Ecto neural progenitor cell (in vitro differentiated cells): Measurements from ENCODE around the gene MPC1L.

Experiments
- DNase-seq: peaks from one replicate; pipeline ENCODE4 v3.0.0-alpha.2; 2018; ENCODE audit warnings: low spot score

Gene MPC1L

DNA sequence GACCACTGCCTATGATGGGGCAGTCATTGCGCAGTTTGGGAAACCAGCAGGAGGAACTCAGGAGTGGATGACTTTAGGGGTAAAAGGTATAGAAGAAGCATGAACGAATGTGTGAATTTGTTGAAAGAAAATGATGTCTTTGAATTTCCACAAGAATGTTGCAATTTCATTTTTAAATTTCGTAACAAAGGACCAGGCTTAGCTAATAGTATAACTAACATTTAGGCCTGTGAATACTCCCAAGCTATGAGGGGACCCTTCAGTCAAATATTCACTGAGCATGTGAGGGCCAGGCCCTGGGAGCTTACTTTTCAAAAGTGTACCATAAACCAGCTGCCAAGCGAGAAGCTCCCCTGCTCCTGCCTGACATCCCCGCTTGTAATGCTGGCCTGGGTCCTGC lies 5.3 kb downstream of the MPC1L start:
- no peak for DNase-seq

DNA sequence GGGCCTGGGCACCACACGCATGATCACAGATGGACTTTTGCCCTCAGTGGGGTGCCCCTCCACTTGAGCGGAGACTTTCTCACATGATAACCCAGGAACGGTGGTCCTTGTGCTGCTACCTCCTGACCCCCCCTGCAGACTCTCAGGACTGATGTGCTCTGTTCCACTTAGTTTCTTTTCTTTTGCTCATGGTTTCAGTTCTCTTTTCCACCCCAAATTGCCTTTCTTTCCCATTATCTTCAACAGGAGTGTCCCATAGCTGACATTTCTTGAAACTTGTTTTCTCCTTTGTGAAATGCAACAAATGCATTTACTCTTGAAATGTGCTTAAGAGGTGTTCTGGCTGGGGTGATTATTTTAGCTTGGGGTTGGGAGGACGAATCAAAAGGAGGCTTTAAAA lies 9.0 kb downstream of the MPC1L start:
- no peak for DNase-seq

DNA sequence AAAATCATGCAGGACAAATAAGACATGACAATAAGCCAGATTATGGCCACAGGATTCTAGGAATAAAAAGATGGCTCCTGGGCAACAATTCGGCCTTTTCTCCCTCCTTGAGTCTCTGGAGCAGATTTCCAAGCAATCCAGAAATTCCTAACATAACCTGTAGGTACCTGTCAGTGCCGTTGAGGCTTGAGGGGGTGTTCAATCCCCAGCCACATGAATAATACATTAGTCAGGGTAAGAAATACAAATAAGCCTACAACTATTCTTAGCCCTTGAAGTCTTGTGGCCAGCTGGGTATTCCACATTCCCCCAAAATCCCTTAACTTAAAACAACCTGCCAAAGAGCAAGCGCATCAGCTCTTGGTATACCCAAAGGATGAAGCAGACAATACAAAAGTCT lies 14.5 kb downstream of the MPC1L start:
- no peak for DNase-seq

DNA sequence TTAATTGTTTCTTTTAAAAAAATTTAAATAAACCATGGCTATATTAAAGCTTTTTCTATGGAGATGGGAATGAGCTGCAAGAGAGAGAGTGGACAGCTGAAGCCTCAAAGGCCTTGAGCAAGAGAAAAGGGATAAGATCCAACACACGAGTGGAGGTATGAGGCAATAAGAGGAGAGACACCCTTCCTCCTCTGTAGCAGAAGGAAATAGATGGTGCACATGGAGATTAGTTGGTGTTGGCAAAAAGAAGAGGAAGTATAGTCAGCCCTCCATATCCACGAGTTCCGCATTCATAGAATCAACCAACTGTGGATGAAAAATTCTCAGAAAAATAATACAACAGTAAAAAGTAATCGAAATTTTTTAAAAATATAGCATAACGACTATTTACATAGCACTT lies 20.9 kb downstream of the MPC1L start:
- DNase-seq, result no peak

DNA sequence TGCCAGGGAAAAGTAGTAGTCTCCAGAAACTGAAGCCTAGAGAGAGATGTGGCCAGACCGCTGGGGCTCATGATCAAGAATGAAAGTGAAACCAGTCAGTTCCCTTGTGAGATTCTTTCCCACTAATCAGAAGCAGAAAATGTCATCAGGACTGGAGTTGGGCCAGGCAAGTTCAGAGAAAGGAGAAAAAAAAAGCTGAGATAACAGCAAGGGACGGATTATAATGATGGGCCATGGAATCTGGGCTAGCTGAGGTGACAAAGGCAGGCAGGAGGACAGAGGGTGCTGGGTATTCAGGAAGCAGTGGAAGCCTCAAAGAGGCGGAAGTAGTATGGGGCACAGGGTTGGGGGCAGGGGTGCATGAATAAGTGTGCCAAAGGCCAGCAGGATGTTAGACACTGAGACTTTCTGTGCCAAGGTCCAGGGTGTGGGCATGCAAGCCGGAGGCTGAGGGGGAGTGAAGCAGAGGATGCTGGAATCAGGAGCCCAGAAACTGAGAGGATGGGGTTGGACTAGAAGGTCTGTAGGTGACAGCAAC lies 21.7 kb downstream of the MPC1L start:
- DNase-seq, result no peak

DNA sequence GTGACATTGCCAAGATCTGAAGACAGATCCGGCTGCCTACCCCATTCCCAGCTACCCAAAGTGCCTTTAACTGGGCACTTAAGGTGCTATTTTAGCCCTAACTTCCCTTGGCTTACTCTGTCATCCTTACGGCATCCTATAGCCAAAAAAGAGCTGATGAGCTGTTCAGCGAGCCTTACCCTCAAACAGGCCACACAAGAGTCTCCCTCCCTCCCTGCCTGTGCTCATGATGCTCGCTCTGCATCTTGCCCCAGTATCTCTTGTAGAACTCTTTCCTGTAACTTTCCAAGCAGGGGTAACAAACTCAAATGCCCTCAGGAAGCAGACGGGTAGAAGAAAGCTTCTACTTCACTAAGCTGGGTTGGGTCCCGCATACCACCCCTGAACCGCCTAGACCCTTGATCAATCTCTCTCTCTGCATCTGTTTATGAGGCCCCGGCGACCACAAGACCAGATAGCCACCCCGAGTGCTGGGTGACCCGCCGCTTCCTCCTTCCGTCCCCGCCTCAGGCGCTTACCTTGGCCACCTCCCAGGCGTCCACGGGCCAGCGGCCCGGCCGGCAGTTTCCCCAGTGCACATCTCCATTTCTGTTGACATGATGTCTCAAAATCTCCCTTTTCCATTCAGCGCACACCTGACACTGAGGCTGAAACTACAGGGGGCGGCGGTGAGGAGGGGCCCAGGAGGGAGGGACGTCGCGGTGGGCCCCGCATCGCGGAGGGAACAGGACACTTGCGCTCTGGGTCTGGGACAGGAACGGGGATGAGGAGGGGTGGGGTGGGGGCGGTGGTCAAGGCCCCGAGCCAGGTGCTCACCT lies 23.5 kb downstream of the MPC1L start:
- DNase-seq, result peak; percentile 58

DNA sequence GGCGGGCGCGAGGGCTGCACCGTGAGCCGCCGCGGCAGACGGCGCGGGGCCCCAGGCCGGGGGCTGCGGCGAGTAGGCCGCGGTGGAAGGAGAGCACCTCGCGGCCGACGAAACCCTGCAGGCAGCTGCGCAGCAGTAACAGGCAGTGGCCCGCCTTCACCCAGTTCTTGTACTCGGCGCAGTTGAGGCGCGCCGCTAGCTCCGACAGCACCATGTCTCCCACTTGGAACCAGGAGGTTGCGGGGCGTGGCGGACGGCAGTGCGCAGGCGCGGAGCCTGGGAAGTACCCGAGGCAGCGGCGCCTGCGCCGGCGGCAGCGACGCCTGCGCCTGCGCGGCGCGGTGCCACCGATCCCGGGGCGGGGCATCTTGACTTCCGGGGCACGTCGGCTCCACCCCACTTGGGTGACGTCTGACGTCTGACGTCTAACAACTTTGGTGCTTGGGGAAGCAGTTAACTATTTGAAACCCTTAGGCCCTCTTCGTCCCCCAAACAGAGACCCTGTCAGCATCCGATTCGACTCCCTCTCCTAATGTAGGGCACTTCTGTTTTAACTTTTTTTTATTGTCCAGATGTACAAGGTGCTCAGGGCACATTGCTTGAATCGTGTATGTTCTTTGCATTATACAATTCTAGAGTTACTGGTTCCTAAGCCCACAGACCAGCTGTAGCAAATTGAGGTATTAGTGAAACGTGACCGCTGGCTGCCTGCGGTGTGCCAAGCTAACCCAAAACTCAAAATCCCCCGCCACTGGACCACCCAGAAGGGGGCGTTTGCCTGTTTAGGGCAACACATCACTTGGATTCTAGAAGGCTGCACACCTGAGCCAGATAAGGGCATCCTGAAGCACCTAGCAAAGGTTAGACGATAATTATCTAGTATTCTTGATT lies 24.3 kb downstream of the MPC1L start, which contains the start of gene CXorf38:
CXorf38 (minus strand) TSS at position 255 of the 891 bp plus-strand sequence; CDS start at position 214, 41 bp downstream.
- peak; percentile 97 for DNase-seq

DNA sequence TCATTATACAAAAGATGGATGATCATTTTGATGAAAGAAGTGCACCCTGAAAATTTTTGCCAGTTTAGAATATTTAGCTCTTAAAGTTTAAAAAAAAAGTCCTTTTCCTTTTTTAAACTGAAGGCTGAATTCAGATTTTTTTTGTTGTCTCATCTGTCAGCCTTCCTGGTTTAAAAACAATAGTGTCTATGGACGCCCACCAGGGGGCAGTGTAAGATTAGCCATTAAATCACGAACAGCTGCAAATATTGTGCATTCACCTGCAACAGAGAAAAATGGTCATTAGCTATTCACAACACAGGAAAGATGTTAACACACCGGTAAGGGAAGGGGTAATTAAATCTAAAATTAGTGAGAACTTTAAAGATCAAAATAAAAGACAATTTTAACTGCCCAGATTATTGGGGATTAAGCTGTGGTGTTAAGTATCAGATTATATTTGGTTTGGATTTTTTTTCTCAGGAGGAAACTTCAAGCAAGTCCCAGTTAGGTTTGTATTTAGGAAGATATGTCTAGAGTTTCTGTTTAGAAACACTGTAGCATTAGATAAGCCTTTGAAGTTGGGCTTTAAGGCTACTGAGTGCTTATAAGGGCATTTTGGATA lies 28.5 kb downstream of the MPC1L start:
- peak; percentile 73 for DNase-seq

DNA sequence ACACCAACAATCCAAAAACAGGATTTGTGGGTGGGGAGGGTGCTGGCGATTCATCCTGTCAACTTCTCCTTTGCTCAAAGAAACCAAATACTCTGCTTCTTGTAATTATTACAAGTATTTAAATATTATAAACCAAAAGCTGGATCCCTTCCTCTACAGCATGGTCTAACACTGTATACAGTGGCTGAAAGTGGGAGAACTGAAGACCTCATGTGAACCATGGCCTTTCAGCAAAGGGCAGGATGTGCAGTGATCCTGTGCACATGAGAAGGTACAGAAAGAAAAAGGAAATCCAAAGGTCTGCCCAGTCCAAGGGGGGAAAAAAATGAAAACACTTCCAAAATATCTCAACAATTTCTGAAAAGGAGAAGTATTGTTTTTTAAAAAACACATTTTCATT lies 29.4 kb downstream of the MPC1L start:
- no peak for DNase-seq

DNA sequence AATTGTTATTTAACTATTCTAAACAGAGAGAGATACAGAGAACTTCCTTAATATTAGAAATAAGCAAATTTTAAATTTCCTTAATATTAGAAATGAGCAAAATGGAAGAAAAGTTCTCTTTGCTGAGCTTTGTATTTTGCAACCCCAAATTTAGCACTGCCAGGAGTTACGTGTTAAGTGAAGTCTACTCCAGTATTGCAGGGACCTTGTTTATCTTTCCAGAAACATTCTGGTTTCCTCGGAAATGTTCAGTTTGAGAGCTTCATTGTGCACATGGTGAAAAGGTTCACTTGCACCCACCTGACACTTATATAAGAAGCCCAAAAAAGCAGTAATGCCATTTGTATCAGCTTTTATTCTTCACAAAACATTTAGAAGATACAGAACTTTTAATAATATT lies 30.3 kb downstream of the MPC1L start:
- DNase-seq, result no peak

DNA sequence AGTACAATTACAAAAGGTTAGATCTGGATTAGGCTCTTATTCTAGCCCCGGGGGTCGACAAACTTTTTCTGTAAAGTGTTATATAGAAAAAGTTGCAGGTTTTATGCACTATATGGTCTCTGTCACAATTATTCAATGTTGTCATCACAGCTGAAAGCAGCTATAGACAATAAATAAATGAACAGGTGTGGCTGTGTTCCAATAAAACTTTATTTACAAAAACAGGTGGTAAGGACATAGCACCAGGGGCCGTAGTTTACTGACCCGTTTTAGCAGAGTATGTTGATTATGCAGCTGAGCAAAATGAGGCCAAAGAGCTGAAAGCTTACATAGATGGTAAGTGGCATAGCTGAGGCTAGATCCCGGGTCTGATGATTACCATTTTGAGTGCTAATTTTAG lies 37.2 kb downstream of the MPC1L start:
- DNase-seq, result no peak

DNA sequence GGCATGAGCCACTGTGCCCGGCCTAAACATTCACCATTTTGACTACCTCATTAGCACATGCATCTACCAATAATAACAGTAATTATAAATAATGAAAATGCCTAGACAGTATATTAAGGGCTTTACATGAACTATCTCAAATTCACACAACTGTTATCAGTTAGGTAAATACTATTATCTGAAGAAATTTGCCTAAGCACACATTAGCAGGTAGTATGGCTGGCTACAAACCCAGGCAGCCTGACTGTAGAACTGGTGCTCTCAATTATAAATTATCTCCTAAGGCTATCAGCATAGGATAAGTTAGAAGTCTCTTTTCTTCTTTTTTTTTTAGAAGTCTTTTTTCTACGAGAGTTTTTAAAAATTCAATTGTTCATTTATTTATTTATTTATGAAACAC lies 38.3 kb downstream of the MPC1L start:
- DNase-seq, result no peak

DNA sequence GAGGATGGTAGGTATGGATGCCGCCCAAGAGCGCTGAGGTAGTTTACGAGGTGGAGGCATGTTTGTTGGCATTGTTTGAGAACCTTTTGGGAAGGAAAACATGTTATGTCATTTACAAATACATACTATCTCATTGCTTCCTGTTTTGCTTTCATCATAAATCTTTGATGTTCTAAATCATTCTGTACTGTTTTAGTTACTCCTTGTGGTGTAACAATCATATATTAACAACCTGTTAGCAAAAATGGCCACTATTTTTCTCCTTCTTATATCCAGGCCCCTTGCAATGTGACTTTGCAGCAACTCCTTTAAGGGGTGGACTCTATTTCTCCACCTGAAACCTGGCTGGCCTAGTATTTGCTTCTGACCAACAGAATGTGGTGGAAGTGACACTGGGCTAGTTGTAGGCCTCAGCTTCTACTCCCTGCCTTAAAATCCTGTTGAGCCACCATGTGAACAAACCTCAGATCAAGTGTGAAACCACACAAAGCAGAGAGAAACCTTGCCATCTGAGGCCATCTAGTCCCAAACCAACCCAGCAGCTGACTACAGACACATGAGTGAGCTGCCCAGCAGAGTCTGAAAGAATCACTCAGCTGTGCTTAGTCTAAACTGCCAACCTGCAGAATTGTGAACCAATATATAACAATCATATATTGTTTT lies 40.0 kb downstream of the MPC1L start:
- no peak for DNase-seq

DNA sequence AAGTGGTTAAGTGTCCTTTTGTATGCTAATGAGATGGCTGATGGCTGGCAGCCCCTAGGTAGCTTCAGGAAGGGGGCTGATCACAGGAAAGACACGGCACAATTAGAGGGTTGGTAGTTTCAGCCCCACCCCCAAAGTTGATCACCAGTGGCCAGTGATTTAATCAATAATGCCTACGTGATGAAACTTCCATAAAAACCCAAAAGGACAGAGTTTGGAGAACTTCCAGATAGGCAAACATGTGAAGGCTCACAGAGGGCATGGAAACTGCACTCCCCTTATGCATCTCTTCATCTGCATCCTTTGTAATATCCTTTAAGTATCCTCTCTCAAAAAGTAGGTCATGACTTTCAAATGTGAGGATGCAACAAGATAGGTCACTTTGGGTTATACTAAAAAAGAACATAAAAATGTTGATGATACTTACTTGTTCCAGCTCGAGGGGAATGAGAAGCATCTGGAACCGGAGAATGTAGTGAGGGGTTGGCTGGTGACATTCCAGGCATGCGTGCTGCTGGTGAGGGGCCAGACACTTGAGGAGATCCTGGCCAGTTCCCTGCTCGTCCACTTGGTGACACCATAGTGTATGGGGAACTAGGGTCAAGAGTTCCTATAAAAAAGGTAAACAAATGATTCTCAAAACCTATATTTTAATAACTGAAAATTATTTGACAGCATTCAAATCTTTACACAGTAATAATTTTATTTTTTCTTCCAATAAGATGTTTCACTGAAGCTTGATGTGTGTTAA lies 40.8 kb downstream of the MPC1L start:
- peak; percentile 62 for DNase-seq

DNA sequence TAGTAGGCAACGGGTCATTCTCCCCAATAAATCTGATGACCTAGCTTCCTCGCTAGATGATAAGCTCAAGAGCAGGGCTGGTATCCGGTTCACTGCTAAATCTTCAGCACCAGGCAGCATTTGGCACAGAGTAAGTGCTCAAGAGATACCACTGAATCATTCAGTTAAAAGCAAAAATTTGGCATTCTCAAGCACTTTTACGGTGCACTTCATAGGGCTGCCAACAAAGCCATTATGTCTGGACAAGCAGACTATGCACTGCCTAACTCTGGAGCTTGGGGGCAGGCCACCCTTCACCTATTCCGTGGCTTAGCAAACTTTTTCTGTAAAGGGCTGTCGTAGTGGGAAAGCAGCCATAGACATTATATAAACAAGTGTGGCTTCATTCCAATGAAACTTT lies 47.9 kb downstream of the MPC1L start:
- no peak for DNase-seq
